HUES64 (cell line): Measurements from ENCODE around the gene AMIGO1.

ENCODE experiments used
- H3K27ac ChIP-seq: 2 replicates; pipeline ENCODE4 v1.7.0; 2013; ENCODE audit warnings: low read depth, low read length, inconsistent platforms
- H3K27me3 ChIP-seq: 2 replicates; pipeline ENCODE4 v1.6.1; 2013; ENCODE audit warnings: mild to moderate bottlenecking, low read length; ENCODE audit not compliant: insufficient read depth
- H3K36me3 ChIP-seq: 2 replicates; pipeline ENCODE4 v1.6.1; 2013; ENCODE audit warnings: mild to moderate bottlenecking, low read length; ENCODE audit not compliant: insufficient read depth
- H3K4me1 ChIP-seq: 2 replicates; pipeline ENCODE4 v1.6.1; 2013; ENCODE audit warnings: mild to moderate bottlenecking, low read length, moderate library complexity; ENCODE audit not compliant: insufficient read depth
- H3K4me3 ChIP-seq: 2 replicates; pipeline ENCODE4 v1.5.1; 2013; ENCODE audit warnings: mild to moderate bottlenecking, low read length, moderate library complexity
- H3K9ac ChIP-seq: 2 replicates; pipeline ENCODE4 v1.6.1; 2013; ENCODE audit warnings: mild to moderate bottlenecking, low read depth, low read length
- H3K9me3 ChIP-seq: 2 replicates; pipeline ENCODE4 v1.6.1; 2013; ENCODE audit warnings: low read depth, low read length; ENCODE audit not compliant: insufficient read depth
- whole genome bisulfite sequencing: fragments of 150-250, 120-280 bp; methylation state at CpG from one replicate; pipeline ENCODE4 v1.1.7; 2013; ENCODE audit warnings: missing lambda C conversion rate; 5-methylcytosine and 5-hydroxymethylcytosine counted together

Gene AMIGO1

GRCh38 chr1:109499081-109499480 lies 10.4 kb downstream of the AMIGO1 start:
- Histone ChIP-seq H3K4me1 (peaks cover 12% of the 10 kb centered on the region; the same call in 1 of the 2 replicates), H3K27me3 (no peaks in the 10 kb centered on the region), H3K9me3 (no peaks in the 10 kb centered on the region), H3K36me3 (peaks cover 8% of the 10 kb centered on the region; the same call in 1 of the 2 replicates), H3K27ac (no peak overlapping the region), H3K9ac (no peak overlapping the region), H3K4me3 (no peak overlapping the region)
- WGBS: 100% methylated on average over 5 of the region's 7 CpGs

GRCh38 chr1:109498161-109498801 lies 11.2 kb downstream of the AMIGO1 start:
- 65% methylated on average over 12 of the region's 12 CpGs for WGBS
- H3K9me3 ChIP-seq: no peaks in the 10 kb centered on the region
- no peak overlapping the region for H3K9ac ChIP-seq
- H3K36me3 ChIP-seq: peaks cover 8% of the 10 kb centered on the region; the same call in 1 of the 2 replicates
- no peaks in the 10 kb centered on the region for H3K27me3 ChIP-seq
- peak overlapping the region; percentile 64 for H3K27ac ChIP-seq
- H3K4me3 ChIP-seq: no peak overlapping the region
- H3K4me1 ChIP-seq: peaks cover 16% of the 10 kb centered on the region; the same call in 1 of the 2 replicates

GRCh38 chr1:109497449-109498160 lies 11.9 kb downstream of the AMIGO1 start:
- H3K27me3 ChIP-seq: no peaks in the 10 kb centered on the region
- H3K9me3 ChIP-seq: no peaks in the 10 kb centered on the region
- peaks cover 16% of the 10 kb centered on the region; the same call in 1 of the 2 replicates for H3K4me1 ChIP-seq
- H3K27ac ChIP-seq: peak overlapping the region; percentile 64
- H3K36me3 ChIP-seq: peaks cover 8% of the 10 kb centered on the region; the same call in 1 of the 2 replicates
- no peak overlapping the region for H3K4me3 ChIP-seq
- H3K9ac ChIP-seq: no peak overlapping the region
- WGBS: 66% methylated on average over 9 of the region's 9 CpGs

GRCh38 chr1:109495738-109496137 lies 13.8 kb downstream of the AMIGO1 start:
- WGBS: 93% methylated on average over 7 of the region's 7 CpGs
- Histone ChIP-seq H3K27me3 (no peaks in the 10 kb centered on the region), H3K4me1 (peaks cover 16% of the 10 kb centered on the region; the same call in 1 of the 2 replicates), H3K9ac (no peak overlapping the region), H3K9me3 (no peaks in the 10 kb centered on the region), H3K36me3 (peaks cover 23% of the 10 kb centered on the region), H3K4me3 (no peak overlapping the region), H3K27ac (no peak overlapping the region)

GRCh38 chr1:109493805-109494539 lies 15.6 kb downstream of the AMIGO1 start, which contains the start of gene CYB561D1:
CYB561D1 (plus strand) TSS chr1:109494094; CDS start chr1:109494140, 46 bp downstream.
- Histone ChIP-seq H3K27me3 (no peaks in the 10 kb centered on the region), H3K9me3 (no peaks in the 10 kb centered on the region), H3K9ac (peak within 1 kb of the TSS; percentile 63), H3K4me3 (peak within 1 kb of the TSS; percentile 100), H3K27ac (peak within 1 kb of the TSS; percentile 49; the same call in 1 of the 2 replicates), H3K36me3 (peaks cover 30% of the 10 kb centered on the region), H3K4me1 (peaks cover 13% of the 10 kb centered on the region; the same call in 1 of the 2 replicates)
- WGBS: 2% methylated on average over 44 of the region's 44 CpGs

- Histone ChIP-seq H3K27me3 (no peaks in the 10 kb centered on the region), H3K4me3 (no peak overlapping the region; the same call in 1 of the 2 replicates), H3K4me1 (peaks cover 10% of the 10 kb centered on the region; the same call in 1 of the 2 replicates), H3K27ac (no peak overlapping the region), H3K36me3 (peaks cover 34% of the 10 kb centered on the region), H3K9ac (peak overlapping the region; percentile 63), H3K9me3 (no peaks in the 10 kb centered on the region)
- WGBS: 86% methylated on average over 4 of the region's 4 CpGs
Observed at GRCh38 chr1:109493227-109493626, 16.3 kb downstream of the AMIGO1 start.

GRCh38 chr1:109492779-109493178 lies 16.7 kb downstream of the AMIGO1 start:
- WGBS: 86% methylated on average over 4 of the region's 4 CpGs
- Histone ChIP-seq H3K9me3 (no peaks in the 10 kb centered on the region), H3K4me1 (peaks cover 9% of the 10 kb centered on the region; the same call in 1 of the 2 replicates), H3K9ac (no peak overlapping the region), H3K4me3 (no peak overlapping the region), H3K27me3 (no peaks in the 10 kb centered on the region), H3K36me3 (peaks cover 35% of the 10 kb centered on the region), H3K27ac (no peak overlapping the region)

- H3K27ac ChIP-seq: no peak overlapping the region
- H3K9ac ChIP-seq: no peak overlapping the region
- H3K9me3 ChIP-seq: no peaks in the 10 kb centered on the region
- 96% methylated on average over 8 of the region's 8 CpGs for WGBS
- peaks cover 31% of the 10 kb centered on the region; the same call in 1 of the 2 replicates for H3K36me3 ChIP-seq
- H3K27me3 ChIP-seq: no peaks in the 10 kb centered on the region
- H3K4me3 ChIP-seq: no peak overlapping the region
- H3K4me1 ChIP-seq: peaks cover 4% of the 10 kb centered on the region; the same call in 1 of the 2 replicates
Observed at GRCh38 chr1:109491372-109491771, 18.2 kb downstream of the AMIGO1 start.

- Histone ChIP-seq H3K27ac (no peak overlapping the region), H3K9me3 (no peaks in the 10 kb centered on the region), H3K4me3 (no peak overlapping the region), H3K4me1 (peaks cover 4% of the 10 kb centered on the region; the same call in 1 of the 2 replicates), H3K36me3 (peaks cover 34% of the 10 kb centered on the region; the same call in 1 of the 2 replicates), H3K9ac (no peak overlapping the region), H3K27me3 (no peaks in the 10 kb centered on the region)
- WGBS: 93% methylated on average over 11 of the region's 11 CpGs
Observed at GRCh38 chr1:109490934-109491302, 18.6 kb downstream of the AMIGO1 start.

- Histone ChIP-seq H3K4me1 (peaks cover 7% of the 10 kb centered on the region; the same call in 1 of the 2 replicates), H3K9me3 (no peaks in the 10 kb centered on the region), H3K27ac (no peak overlapping the region), H3K27me3 (no peaks in the 10 kb centered on the region), H3K36me3 (peaks cover 34% of the 10 kb centered on the region; the same call in 1 of the 2 replicates), H3K4me3 (no peak overlapping the region), H3K9ac (no peak overlapping the region)
- WGBS: 93% methylated on average over 11 of the region's 11 CpGs
Observed at GRCh38 chr1:109490029-109490933, 19.2 kb downstream of the AMIGO1 start.
